ENCODE data around the gene IL11RA. TPM values are rescaled to one million over a fixed set of nuclear protein-coding genes. Genes with fewer than 3 reads are reported as not detected.

Gene IL11RA
- total and polyA plus RNA-seq, 9 donors: 95.8 to 181 (median 137) TPM

DNA sequence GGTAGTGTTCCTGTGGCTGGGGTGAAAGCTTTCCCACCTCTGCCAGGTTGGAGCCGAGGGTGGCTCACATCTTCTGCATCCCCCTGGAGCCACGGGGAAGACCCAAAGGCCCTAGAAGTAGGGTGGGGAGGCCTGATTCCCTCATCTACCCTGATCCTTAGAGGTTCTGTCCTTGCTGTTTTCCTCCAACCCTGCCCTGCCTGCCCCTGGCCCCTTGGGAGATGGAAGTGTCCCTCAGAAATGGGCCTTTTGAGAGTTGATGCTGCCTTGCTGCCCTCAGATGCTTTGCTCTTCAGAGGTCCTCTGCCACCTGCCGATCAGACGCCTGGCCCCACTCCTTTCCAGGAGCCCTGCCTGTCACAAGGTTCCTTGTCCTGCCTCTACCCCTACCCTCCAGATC lies 32.8 kb downstream of the IL11RA start:
- H3K27ac ChIP-seq (ENCODE audit: low read length): no peak overlapping the region
- no peaks in the 10 kb centered on the region for H3K27me3 ChIP-seq (ENCODE audit: control insufficient read depth, insufficient read depth, low read length)
- H3K4me1 ChIP-seq (ENCODE audit: control insufficient read depth, insufficient read depth, low read length): peaks cover 7% of the 10 kb centered on the region
- H3K36me3 ChIP-seq (ENCODE audit: control insufficient read depth, insufficient read depth, low read length): peaks cover 9% of the 10 kb centered on the region
- no peak overlapping the region for H3K4me3 ChIP-seq (ENCODE audit: low read length)
- no peak for DNase-seq
- WGBS (ENCODE audit: insufficient coverage): 100% methylated on average over 1 of the region's 4 CpGs
- H3K9me3 ChIP-seq (replicated peaks; ENCODE audit: control insufficient read depth, low read depth, low read length): no peaks in the 10 kb centered on the region

DNA sequence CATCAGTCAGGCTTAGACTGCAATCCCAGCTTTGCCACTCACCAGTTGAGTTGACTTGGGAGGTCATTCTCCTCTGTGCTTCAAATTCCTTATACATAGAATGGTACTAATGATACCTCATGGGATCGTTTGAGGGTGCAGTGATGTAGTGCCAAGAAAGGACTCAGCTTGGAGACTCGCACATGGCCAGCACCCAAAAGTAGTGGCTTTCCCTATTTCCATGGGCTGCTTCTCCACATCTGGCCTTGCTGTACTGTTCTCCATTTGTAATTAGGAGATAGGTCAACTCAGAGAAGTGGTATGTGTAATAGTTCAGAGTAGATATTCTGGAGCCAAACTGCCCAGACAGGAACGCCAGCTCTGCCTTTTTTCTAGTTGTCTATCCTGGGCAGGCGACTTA lies 33.6 kb downstream of the IL11RA start:
- DNase-seq: no peak
- Histone ChIP-seq H3K4me3 (ENCODE audit: low read length) (no peak overlapping the region), H3K4me1 (ENCODE audit: control insufficient read depth, insufficient read depth, low read length) (peaks cover 7% of the 10 kb centered on the region), H3K27ac (ENCODE audit: low read length) (no peak overlapping the region), H3K27me3 (ENCODE audit: control insufficient read depth, insufficient read depth, low read length) (no peaks in the 10 kb centered on the region), H3K36me3 (ENCODE audit: control insufficient read depth, insufficient read depth, low read length) (peaks cover 9% of the 10 kb centered on the region), H3K9me3 (replicated peaks; ENCODE audit: control insufficient read depth, low read depth, low read length) (no peaks in the 10 kb centered on the region)
- 56% methylated on average over 4 of the region's 4 CpGs for WGBS (ENCODE audit: insufficient coverage)

DNA sequence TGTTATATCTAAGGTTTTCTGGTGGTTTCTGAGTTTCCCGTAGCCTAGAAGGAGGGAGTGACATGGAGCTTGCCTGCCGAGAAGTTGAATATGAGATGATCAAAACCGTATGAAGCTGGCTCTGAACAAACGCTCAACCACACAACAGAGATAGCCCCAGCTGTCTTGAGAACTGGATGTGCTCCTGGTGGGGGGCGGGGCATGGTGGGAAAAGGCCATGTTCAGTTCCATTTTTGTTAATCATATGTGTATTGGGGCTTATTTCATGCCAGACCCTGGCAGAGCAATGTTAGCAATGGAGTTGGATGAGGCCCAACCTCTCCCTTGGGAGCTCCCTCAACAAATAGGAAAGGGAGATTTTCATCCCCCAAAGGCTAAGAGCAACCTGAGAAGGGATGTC lies 34.2 kb downstream of the IL11RA start:
- H3K27me3 ChIP-seq (ENCODE audit: control insufficient read depth, insufficient read depth, low read length): no peaks in the 10 kb centered on the region
- H3K27ac ChIP-seq (ENCODE audit: low read length): no peak overlapping the region
- WGBS (ENCODE audit: insufficient coverage): no CpG with 5 or more reads among the region's 5 CpGs
- peaks cover 7% of the 10 kb centered on the region for H3K4me1 ChIP-seq (ENCODE audit: control insufficient read depth, insufficient read depth, low read length)
- H3K9me3 ChIP-seq (replicated peaks; ENCODE audit: control insufficient read depth, low read depth, low read length): no peaks in the 10 kb centered on the region
- H3K36me3 ChIP-seq (ENCODE audit: control insufficient read depth, insufficient read depth, low read length): peaks cover 7% of the 10 kb centered on the region
- no peak for DNase-seq
- H3K4me3 ChIP-seq (ENCODE audit: low read length): no peak overlapping the region

DNA sequence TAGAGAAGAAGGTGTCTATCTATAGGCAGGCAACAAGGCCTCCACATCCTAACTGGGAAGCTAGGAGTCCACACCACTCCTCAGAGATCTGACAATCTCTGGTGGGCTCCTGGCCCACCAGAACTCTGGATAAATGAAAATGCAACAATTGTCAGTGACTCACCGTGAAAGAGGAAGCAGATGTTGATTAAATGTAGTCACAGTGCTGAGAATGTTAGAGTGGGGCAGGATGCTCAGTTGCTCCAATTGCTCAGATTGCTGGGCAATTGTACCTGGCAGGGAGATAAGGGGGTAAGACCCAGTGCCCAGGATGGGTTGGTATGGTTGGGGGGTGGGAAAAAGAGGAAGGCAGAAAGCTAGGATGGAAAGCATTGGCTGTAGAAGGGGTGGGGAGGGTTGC lies 34.7 kb downstream of the IL11RA start:
- Histone ChIP-seq H3K36me3 (ENCODE audit: control insufficient read depth, insufficient read depth, low read length) (peaks cover 2% of the 10 kb centered on the region), H3K4me1 (ENCODE audit: control insufficient read depth, insufficient read depth, low read length) (peaks cover 7% of the 10 kb centered on the region), H3K9me3 (replicated peaks; ENCODE audit: control insufficient read depth, low read depth, low read length) (no peaks in the 10 kb centered on the region), H3K27ac (ENCODE audit: low read length) (no peak overlapping the region), H3K27me3 (ENCODE audit: control insufficient read depth, insufficient read depth, low read length) (no peaks in the 10 kb centered on the region), H3K4me3 (ENCODE audit: low read length) (no peak overlapping the region)
- 55% methylated on average over 1 of the region's 1 CpG for WGBS (ENCODE audit: insufficient coverage)
- no peak for DNase-seq

DNA sequence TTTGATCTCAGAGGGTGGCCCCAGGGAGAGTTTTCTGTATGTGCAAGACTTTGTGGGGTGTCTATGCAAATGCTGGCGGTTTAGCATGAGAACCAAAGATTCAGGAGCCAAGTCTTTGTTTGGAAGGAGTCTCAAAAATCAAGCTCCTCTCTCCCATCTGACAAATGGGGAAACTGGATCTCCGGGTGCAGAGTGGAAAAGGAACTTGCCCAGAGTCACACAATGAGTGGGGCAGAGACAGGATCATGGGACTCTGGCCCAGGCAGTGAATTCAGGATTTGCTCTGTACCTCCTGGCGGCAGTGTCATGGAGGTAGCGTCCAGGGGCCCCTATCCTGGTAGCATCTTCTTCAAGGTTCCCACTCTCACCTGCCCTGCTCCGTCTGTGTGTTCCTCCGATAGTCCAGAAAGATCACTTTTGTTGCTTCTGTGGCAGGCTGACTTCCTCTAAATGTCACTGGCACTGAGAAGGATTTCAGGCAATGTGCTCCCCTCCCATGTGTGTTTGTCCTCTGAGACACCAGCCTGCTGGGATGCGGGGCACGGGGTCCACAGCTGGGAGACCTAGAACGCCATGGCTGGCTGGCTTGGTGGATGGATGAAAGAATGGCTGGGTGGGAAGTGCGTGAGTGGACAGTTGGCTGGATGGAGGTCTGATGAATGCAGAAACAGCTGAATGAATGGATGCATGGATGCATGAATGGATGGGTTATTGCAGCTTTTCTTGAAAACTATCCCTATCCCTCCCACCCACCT lies 35.5 kb downstream of the IL11RA start:
- Histone ChIP-seq H3K4me1 (ENCODE audit: control insufficient read depth, insufficient read depth, low read length) (peaks cover 7% of the 10 kb centered on the region), H3K27ac (ENCODE audit: low read length) (no peak overlapping the region), H3K36me3 (ENCODE audit: control insufficient read depth, insufficient read depth, low read length) (no peaks in the 10 kb centered on the region), H3K9me3 (replicated peaks; ENCODE audit: control insufficient read depth, low read depth, low read length) (no peaks in the 10 kb centered on the region), H3K4me3 (ENCODE audit: low read length) (no peak overlapping the region), H3K27me3 (ENCODE audit: control insufficient read depth, insufficient read depth, low read length) (no peaks in the 10 kb centered on the region)
- no peak for DNase-seq
- 88% methylated on average over 7 of the region's 10 CpGs for WGBS (ENCODE audit: insufficient coverage)

DNA sequence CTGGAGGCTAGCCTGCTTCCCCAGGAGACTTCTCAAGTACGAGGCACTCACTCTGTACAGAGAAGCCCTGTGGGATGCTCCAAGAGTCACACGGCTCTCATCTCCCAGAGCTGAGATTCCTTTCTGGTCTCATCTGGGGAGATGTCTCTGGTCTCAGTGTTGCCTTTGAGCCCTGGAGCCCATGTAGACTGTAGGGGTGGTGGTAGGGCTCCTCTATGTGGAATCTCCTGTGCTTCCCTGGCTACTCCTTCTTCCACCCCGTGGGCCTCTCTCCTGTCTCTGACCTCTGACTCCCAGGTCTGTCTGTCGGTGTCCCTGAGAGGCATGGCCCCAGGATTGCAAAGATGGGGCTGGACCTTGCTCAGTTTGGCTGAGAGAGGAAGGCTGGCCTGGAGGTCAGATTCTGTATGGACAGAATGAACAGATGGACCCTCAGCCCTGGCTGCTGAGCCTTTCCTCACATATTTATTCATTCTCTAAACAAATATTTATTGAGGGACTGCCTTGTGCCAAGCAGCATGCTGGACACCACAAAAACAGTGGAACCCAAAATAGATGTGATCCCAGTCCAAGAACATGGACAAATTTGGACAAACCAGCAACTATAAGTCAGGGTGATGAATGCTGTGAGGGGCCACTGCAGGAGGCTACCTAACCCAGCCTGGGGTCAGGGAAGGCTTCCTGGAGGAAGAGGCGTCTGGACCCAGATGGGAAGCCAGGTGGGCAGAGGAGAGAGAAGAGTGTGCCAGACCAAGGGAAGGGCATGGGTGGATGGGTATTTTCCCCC lies 36.5 kb downstream of the IL11RA start:
- H3K27me3 ChIP-seq (ENCODE audit: control insufficient read depth, insufficient read depth, low read length): no peaks in the 10 kb centered on the region
- no peak for DNase-seq
- 61% methylated on average over 2 of the region's 5 CpGs for WGBS (ENCODE audit: insufficient coverage)
- peaks cover 7% of the 10 kb centered on the region for H3K4me1 ChIP-seq (ENCODE audit: control insufficient read depth, insufficient read depth, low read length)
- H3K36me3 ChIP-seq (ENCODE audit: control insufficient read depth, insufficient read depth, low read length): no peaks in the 10 kb centered on the region
- no peaks in the 10 kb centered on the region for H3K9me3 ChIP-seq (replicated peaks; ENCODE audit: control insufficient read depth, low read depth, low read length)
- H3K4me3 ChIP-seq (ENCODE audit: low read length): no peak overlapping the region
- H3K27ac ChIP-seq (ENCODE audit: low read length): no peak overlapping the region

DNA sequence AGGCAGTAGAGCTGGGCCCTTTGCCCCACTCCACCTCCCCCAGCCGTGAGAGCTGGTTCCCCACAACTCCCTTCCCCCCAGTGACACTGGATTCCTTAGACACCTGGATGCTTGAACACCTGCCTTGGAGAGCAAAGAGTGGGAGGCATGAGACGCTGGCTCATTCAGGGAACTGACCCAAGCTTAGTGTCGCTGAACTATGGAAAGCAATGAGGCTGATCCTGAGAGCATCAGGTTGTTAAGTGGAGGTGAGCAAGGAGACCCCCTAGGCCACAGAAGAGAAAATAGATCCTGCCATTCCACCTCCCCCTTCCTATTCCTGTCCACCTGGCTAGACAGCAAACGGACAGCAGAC lies 37.1 kb downstream of the IL11RA start:
- Histone ChIP-seq H3K9me3 (replicated peaks; ENCODE audit: control insufficient read depth, low read depth, low read length) (no peaks in the 10 kb centered on the region), H3K4me1 (ENCODE audit: control insufficient read depth, insufficient read depth, low read length) (peaks cover 7% of the 10 kb centered on the region), H3K36me3 (ENCODE audit: control insufficient read depth, insufficient read depth, low read length) (no peaks in the 10 kb centered on the region), H3K4me3 (ENCODE audit: low read length) (no peak overlapping the region), H3K27me3 (ENCODE audit: control insufficient read depth, insufficient read depth, low read length) (no peaks in the 10 kb centered on the region), H3K27ac (ENCODE audit: low read length) (no peak overlapping the region)
- no peak for DNase-seq
- no CpG with 5 or more reads among the region's 4 CpGs for WGBS (ENCODE audit: insufficient coverage)

DNA sequence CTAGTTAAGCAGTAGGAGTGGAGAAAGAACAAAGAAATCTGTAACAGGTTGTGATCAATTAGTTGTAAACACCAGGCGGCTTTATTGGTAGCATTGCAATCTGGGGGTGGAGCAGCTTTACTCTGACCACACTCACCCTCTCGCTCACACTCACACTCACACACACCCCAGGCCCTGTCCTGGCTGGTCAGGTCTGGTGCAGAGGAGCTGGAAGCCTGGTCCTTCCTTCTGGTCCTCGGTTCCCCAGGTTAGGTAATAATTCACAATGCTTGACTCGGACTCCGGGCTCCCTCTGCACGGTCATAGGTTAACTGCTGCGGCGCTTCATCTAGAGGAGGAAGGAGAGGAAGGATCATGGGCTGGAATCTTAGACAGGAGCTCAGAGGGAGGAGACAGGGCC lies 37.5 kb downstream of the IL11RA start:
- no peak for DNase-seq
- H3K27ac ChIP-seq (ENCODE audit: low read length): no peak overlapping the region
- 62% methylated on average over 7 of the region's 8 CpGs for WGBS (ENCODE audit: insufficient coverage)
- no peaks in the 10 kb centered on the region for H3K36me3 ChIP-seq (ENCODE audit: control insufficient read depth, insufficient read depth, low read length)
- H3K4me3 ChIP-seq (ENCODE audit: low read length): no peak overlapping the region
- H3K9me3 ChIP-seq (replicated peaks; ENCODE audit: control insufficient read depth, low read depth, low read length): no peaks in the 10 kb centered on the region
- no peaks in the 10 kb centered on the region for H3K27me3 ChIP-seq (ENCODE audit: control insufficient read depth, insufficient read depth, low read length)
- peaks cover 7% of the 10 kb centered on the region for H3K4me1 ChIP-seq (ENCODE audit: control insufficient read depth, insufficient read depth, low read length)

DNA sequence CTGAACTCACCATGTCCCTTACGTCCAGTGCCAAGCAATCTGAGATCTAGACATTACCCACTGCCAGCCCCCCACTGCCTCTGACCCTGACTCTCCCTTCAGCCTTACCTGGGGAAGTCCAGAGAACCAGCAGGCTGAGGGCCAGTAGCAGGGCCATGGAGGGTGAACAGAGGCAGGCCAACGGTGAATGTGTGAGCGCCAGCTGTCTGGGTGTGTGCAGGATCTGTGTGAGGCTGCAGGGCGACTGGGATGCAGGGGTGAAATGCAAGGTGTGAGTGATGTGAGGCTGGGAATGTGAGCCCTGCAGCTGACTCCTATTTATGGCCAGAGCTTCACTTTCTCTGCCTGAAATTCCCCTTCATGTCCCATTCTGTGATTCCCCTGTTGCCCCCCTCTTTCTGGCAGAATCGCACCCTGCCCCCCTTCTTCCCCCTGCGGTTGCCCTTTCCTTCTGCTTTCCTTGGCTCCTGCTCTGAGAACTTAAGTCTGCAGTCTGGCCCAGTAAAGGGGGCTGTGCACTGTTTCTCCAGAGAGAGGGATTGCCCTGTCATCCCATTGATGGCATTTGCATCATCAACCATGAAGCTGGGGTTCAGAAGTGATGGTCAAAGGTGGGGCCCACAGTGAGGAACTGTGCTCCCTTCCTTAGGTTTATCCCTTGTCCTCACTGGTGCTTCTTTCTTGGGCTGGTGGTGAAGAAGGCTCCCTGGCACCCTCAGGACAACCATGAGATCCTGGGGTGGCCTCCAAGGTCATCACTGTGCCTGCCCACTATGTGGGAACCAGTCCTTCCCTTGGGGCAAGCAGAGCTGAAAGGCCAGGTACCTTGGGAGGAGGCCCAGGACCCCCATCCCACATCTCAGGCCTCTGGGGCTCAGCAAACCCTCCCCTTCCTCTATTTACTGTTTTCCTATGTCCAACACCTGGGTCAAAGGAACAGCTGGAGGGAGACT lies 39.3 kb downstream of the IL11RA start, which contains the start of gene CCL19:
Gene CCL19, minus strand, starts transcription at position 294 of the 953 bp plus-strand sequence. Its CDS starts 137 bp downstream, at position 157.
- no peak for DNase-seq
- WGBS (ENCODE audit: insufficient coverage): 45% methylated on average over 3 of the region's 6 CpGs

DNA sequence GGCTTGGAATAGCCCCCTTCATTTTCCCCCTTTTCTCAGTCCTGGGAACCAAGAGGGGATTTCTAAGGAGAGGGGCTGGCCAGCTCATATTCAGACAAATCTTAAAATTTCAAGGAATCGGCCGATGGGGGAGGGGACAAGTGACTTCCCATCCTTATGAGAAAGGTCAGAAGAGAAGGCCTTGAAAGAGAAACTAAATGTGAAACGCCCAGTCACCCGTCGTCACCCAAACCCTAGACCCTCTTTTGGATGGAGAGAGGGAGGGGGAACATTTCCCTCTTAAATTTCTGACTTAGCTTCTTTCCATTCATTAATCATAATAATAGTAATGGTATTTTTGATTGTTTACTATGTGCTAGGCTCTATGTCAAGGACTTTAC lies 39.9 kb downstream of the IL11RA start:
- H3K27ac ChIP-seq (ENCODE audit: low read length): no peak overlapping the region
- H3K27me3 ChIP-seq (ENCODE audit: control insufficient read depth, insufficient read depth, low read length): no peaks in the 10 kb centered on the region
- no CpG with 5 or more reads among the region's 5 CpGs for WGBS (ENCODE audit: insufficient coverage)
- no peaks in the 10 kb centered on the region for H3K4me1 ChIP-seq (ENCODE audit: control insufficient read depth, insufficient read depth, low read length)
- no peaks in the 10 kb centered on the region for H3K9me3 ChIP-seq (replicated peaks; ENCODE audit: control insufficient read depth, low read depth, low read length)
- H3K36me3 ChIP-seq (ENCODE audit: control insufficient read depth, insufficient read depth, low read length): no peaks in the 10 kb centered on the region
- no peak for DNase-seq
- H3K4me3 ChIP-seq (ENCODE audit: low read length): no peak overlapping the region

More for the DNA sequence above, 39.3 kb downstream of the IL11RA start, which contains the start of gene CCL19:
- H3K4me3 ChIP-seq (ENCODE audit: low read length): no peak within 1 kb of the TSS
- H3K9me3 ChIP-seq (replicated peaks; ENCODE audit: control insufficient read depth, low read depth, low read length): no peaks in the 10 kb centered on the region
- no peak within 1 kb of the TSS for H3K27ac ChIP-seq (ENCODE audit: low read length)
- H3K4me1 ChIP-seq (ENCODE audit: control insufficient read depth, insufficient read depth, low read length): peaks cover 5% of the 10 kb centered on the region
- no peaks in the 10 kb centered on the region for H3K36me3 ChIP-seq (ENCODE audit: control insufficient read depth, insufficient read depth, low read length)
- H3K27me3 ChIP-seq (ENCODE audit: control insufficient read depth, insufficient read depth, low read length): no peaks in the 10 kb centered on the region
